GM19099 (cell line): ENCODE results near the gene GTF3C2.
A peak's percentile ranks its signal among the peaks of the same experiment; 100 is the strongest.

Experiments
- POLR2A ChIP-seq: IDR thresholded peaks from 3 replicates; pipeline ENCODE4 v1.6.1; 2011; ENCODE audit warnings: low read depth; ENCODE audit not compliant: insufficient read length; ENCODE audit errors: extremely low read depth

GTF3C2 gene

GRCh38 chr2:27351802-27352598 lies 4.6 kb downstream of the GTF3C2 start:
- TF ChIP-seq POLR2A = no peak

GRCh38 chr2:27350106-27350693 lies 6.4 kb downstream of the GTF3C2 start:
- no peak for TF ChIP-seq POLR2A

GRCh38 chr2:27347641-27348040 lies 8.9 kb downstream of the GTF3C2 start:
- TF ChIP-seq POLR2A = no peak

- no peak for TF ChIP-seq POLR2A
Measured at GRCh38 chr2:27336173-27336572, 20.4 kb downstream of the GTF3C2 start.

DNA sequence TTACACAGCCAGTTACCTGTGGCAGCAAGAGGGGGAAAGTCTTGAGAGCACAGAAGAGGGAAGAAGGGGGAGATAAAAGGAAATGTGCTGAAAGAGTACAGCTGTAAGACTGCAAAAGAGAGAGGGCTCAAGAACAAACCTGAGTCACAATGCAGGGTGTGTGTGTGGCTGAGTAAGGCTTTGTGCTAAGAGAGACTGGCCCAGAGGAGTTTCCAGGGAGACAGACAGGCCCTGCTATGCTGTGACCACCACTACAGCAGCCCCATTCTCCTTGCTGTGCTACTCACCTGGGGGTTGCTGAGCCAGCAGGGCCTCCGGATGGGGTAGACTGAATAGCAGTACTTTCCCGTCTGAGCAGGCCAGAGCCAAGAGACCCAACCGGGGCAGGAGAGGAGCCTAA lies 21.3 kb downstream of the GTF3C2 start:
- no peak for TF ChIP-seq POLR2A

DNA sequence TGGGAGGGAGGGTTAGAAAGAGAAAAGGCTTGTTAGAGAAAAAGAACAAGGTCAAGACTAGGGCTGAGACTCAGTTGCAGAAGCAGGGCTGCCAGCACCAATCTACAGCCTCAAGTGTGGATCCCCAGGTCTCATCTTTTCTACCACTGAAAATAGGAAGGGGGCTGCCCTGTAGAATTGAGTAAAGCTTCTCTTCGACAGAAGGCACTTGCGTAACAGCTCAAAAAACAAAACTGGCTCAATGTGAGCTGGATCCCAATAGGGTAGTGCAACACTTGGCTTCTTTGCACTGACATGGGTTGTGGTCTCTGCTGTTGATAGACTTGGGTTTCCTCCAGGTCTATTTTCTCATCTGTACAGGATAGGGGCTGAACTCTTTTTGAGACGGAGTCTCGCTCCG lies 31.8 kb downstream of the GTF3C2 start:
- no peak for TF ChIP-seq POLR2A

DNA sequence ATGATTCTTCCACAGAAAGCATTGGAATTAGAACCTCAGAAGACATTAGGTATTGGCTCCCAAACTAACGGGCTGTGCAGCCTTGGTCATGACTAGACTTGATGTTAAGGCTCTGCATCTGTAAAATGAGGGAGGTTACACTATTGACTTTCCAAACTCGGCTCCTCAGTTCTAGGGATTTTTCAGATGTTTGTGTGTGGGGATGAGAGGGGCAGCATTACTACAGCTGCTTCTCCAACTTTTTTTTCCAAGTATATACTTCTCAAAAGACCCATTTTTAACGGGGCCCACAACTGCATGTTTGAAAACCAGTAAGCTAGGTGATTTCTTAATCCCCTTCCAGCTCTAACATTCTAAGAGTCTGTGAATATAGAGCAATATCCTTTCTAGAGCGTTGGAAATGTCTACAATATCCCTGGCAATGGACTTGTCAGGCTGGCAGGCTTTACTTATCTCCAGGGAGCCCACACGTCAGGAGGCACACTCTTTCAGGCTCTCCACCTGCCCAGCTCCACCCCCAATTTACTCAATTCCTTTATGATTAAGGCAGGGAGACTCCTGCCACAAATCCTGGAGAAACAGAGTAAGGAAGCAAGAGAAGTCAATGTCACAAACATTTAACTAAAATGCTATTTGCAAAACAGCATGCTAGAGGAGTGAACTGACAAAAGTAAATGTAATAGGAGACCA lies 32.8 kb downstream of the GTF3C2 start:
- no peak for TF ChIP-seq POLR2A

- peak; percentile 95 for TF ChIP-seq POLR2A
Measured at GRCh38 chr2:27322766-27323595, 33.6 kb downstream of the GTF3C2 start, which contains the start of gene MPV17. TSS of gene MPV17 (minus strand) at chr2:27323097. CDS start at chr2:27322517, 580 bp downstream.

DNA sequence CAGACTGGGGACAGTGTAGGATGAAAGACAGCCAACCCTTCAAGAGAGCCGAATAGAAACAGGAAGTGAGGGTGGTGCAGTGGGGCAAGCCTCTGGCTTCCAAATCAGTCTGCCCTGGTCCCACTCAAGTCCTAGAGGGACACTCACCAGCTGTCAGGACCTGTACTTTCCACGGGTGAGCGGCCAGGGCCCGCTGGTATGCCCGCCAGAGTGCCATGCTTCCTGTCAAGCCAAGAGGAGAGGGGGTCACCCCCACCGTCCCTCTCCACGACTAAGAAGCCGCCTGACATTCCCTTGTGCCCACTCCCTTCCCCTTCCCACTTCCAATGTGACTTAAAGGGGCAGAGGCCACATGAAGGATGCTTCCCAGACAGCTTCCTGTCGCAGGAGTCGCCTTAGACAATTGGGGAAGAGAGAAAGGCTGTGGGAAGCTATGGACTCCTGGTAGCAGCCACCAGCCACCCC lies 34.2 kb downstream of the GTF3C2 start:
- TF ChIP-seq POLR2A = no peak

GRCh38 chr2:27320958-27321543 lies 35.5 kb downstream of the GTF3C2 start:
- TF ChIP-seq POLR2A = no peak

DNA sequence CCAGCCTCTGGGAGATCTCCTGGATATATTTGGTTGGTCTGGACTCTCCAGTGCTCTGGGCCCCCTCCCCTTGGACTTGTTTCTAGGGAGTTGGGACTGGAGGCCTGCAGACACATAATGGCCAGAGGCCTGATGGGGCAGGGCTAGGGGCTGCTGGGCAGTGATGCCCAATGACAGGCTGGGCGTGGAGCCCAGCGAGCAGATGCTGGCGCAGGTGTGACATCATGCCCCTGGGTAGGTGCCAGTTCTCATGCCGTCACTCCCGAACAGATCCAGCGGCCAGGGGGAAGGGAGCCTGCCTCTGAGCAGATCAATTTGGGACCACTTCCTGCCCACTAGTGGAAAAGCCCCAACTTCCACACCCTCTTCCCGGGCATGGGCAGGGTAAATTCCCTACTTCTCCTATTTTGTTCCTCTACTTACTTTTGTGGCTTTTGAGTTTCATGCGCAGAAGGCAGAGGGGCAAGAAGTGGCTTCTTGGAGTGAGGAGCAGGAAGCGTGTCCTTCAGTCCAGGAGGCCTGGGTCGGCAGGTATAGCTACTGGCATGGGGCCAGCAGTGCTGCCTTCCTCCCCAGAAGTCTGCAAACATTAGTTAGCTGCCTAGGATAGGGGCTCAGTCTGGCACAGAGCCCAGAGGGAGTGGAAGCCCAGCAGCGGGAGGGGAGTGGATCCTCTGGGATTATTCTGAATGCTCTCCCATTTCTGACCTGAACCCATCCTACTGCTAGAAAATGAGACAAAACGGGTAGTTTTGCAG lies 39.7 kb downstream of the GTF3C2 start:
- no peak for TF ChIP-seq POLR2A

DNA sequence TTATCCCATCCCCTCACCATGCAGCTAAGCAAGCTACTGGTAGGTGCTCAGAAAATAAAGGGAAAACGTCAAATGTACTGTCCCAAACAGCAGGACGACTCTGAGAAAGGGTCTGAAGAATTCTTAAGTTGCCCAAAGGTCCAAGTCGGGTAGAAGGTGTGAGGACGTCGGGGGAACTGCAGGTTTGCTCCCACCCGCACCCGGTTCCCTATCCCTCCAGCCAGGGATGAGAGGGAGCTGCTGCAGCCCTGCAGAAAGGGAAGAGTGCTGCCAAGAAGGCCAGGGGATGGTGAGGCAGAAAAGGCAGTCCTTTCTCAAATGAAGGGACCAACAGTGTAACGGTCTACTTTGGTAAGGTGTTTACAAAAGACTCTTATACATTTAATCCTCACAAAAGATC lies 41.4 kb downstream of the GTF3C2 start:
- no peak for TF ChIP-seq POLR2A

- no peak for TF ChIP-seq POLR2A
Measured at GRCh38 chr2:27314709-27315108, 41.9 kb downstream of the GTF3C2 start.
